ENCODE measurements around the gene SIGLEC8. TPM values are rescaled to one million over a fixed set of nuclear protein-coding genes. Genes with fewer than 3 reads are reported as not detected.
"Not testable (repeated sequence)": the region's sequence is repeated elsewhere in the genome, so short reads cannot be mapped to it uniquely, and the experiment has no call there.

Gene SIGLEC8
- total RNA-seq, 1 donor: not detected

- H3K4me3 ChIP-seq (ENCODE audit: insufficient read depth, low read length): no peak overlapping the region
- no peaks in the 10 kb centered on the region for H3K36me3 ChIP-seq (ENCODE audit: insufficient read depth, low read length)
- no peaks in the 10 kb centered on the region for H4K20me1 ChIP-seq (ENCODE audit: insufficient read depth, low read length)
- H3K4me2 ChIP-seq (ENCODE audit: insufficient read depth, low read length): no peak overlapping the region
- H3K27me3 ChIP-seq (ENCODE audit: insufficient read depth, low read length): peaks cover 11% of the 10 kb centered on the region
- no peak overlapping the region for H3K27ac ChIP-seq (ENCODE audit: low read depth, low read length)
- no peak overlapping the region for H2AFZ ChIP-seq (ENCODE audit: low read length)
- no peaks in the 10 kb centered on the region for H3K4me1 ChIP-seq (ENCODE audit: insufficient read depth, low read length)
- no peak for TF ChIP-seq CTCF (IDR thresholded peaks at IDR 0.05; ENCODE audit: extremely low read depth, low read depth, low read length)
- no peak for DNase-seq (ENCODE audit: insufficient read length, low spot score, missing footprints)
- H3K9me3 ChIP-seq (ENCODE audit: low read depth, low read length): no peaks in the 10 kb centered on the region
- H3K79me2 ChIP-seq (ENCODE audit: insufficient read depth, low read length): no peaks in the 10 kb centered on the region
These were observed 8.5 kb upstream of the SIGLEC8 start for GRCh38 chr19:51466723-51467122.

- not testable (repeated sequence) for H3K79me2 ChIP-seq (ENCODE audit: insufficient read depth, low read length); H4K20me1 ChIP-seq (ENCODE audit: insufficient read depth, low read length); DNase-seq (ENCODE audit: insufficient read length, low spot score, missing footprints); H3K36me3 ChIP-seq (ENCODE audit: insufficient read depth, low read length); H3K27ac ChIP-seq (ENCODE audit: low read depth, low read length); H3K4me3 ChIP-seq (ENCODE audit: insufficient read depth, low read length); H3K9me3 ChIP-seq (ENCODE audit: low read depth, low read length); H3K4me2 ChIP-seq (ENCODE audit: insufficient read depth, low read length); H2AFZ ChIP-seq (ENCODE audit: low read length); H3K4me1 ChIP-seq (ENCODE audit: insufficient read depth, low read length)
- peaks cover 11% of the 10 kb centered on the region for H3K27me3 ChIP-seq (ENCODE audit: insufficient read depth, low read length)
These were observed 5.8 kb upstream of the SIGLEC8 start for GRCh38 chr19:51463976-51464581.

GRCh38 chr19:51462681-51463080 is 4.4 kb upstream of the SIGLEC8 start:
- peaks cover 11% of the 10 kb centered on the region for H3K27me3 ChIP-seq (ENCODE audit: insufficient read depth, low read length)

GRCh38 chr19:51462276-51462675 is 4.0 kb upstream of the SIGLEC8 start:
- DNase-seq (ENCODE audit: insufficient read length, low spot score, missing footprints): peak; percentile 73
- Histone ChIP-seq H3K4me2 (ENCODE audit: insufficient read depth, low read length) (no peak overlapping the region), H3K4me1 (ENCODE audit: insufficient read depth, low read length) (no peaks in the 10 kb centered on the region), H2AFZ (ENCODE audit: low read length) (no peak overlapping the region), H3K27me3 (ENCODE audit: insufficient read depth, low read length) (peaks cover 11% of the 10 kb centered on the region), H4K20me1 (ENCODE audit: insufficient read depth, low read length) (no peaks in the 10 kb centered on the region), H3K4me3 (ENCODE audit: insufficient read depth, low read length) (no peak overlapping the region), H3K9me3 (ENCODE audit: low read depth, low read length) (no peaks in the 10 kb centered on the region), H3K27ac (ENCODE audit: low read depth, low read length) (no peak overlapping the region), H3K79me2 (ENCODE audit: insufficient read depth, low read length) (no peaks in the 10 kb centered on the region), H3K36me3 (ENCODE audit: insufficient read depth, low read length) (no peaks in the 10 kb centered on the region)
- no peak for TF ChIP-seq CTCF (IDR thresholded peaks at IDR 0.05; ENCODE audit: extremely low read depth, low read depth, low read length)

More at GRCh38 chr19:51462681-51463080, 4.4 kb upstream of the SIGLEC8 start:
- Histone ChIP-seq H3K27ac (ENCODE audit: low read depth, low read length) (no peak overlapping the region), H3K4me2 (ENCODE audit: insufficient read depth, low read length) (no peak overlapping the region), H4K20me1 (ENCODE audit: insufficient read depth, low read length) (no peaks in the 10 kb centered on the region), H3K36me3 (ENCODE audit: insufficient read depth, low read length) (no peaks in the 10 kb centered on the region), H2AFZ (ENCODE audit: low read length) (no peak overlapping the region), H3K4me3 (ENCODE audit: insufficient read depth, low read length) (no peak overlapping the region), H3K4me1 (ENCODE audit: insufficient read depth, low read length) (no peaks in the 10 kb centered on the region), H3K9me3 (ENCODE audit: low read depth, low read length) (no peaks in the 10 kb centered on the region), H3K79me2 (ENCODE audit: insufficient read depth, low read length) (no peaks in the 10 kb centered on the region)
- DNase-seq (ENCODE audit: insufficient read length, low spot score, missing footprints): no peak
- no peak for TF ChIP-seq CTCF (IDR thresholded peaks at IDR 0.05; ENCODE audit: extremely low read depth, low read depth, low read length)

Data from osteoblast (primary cell).